NT2/D1 (cell line): ENCODE measurements around the gene KHDRBS2.

ENCODE experiments used
- DNase-seq: peaks from one replicate; pipeline ENCODE4 v3.0.0-alpha.2; 2011; ENCODE audit warnings: low read depth, low spot score
- H3K27me3 ChIP-seq: 2 replicates; pipeline ENCODE4 v1.6.0; 2011; ENCODE audit warnings: mild to moderate bottlenecking; ENCODE audit not compliant: insufficient read length, insufficient read depth
- H3K36me3 ChIP-seq: 2 replicates; pipeline ENCODE4 v1.6.1; 2011; ENCODE audit warnings: mild to moderate bottlenecking, low read length, mixed read lengths; ENCODE audit not compliant: insufficient read depth, insufficient read length
- H3K4me1 ChIP-seq: 2 replicates; pipeline ENCODE4 v1.5.1; 2011; ENCODE audit not compliant: insufficient read depth, insufficient read length
- H3K4me3 ChIP-seq: 2 replicates; pipeline ENCODE4 v1.5.1; 2011; ENCODE audit warnings: low read depth; ENCODE audit not compliant: insufficient read length
- H3K9ac ChIP-seq: 2 replicates; pipeline ENCODE4 v1.6.0; 2011; ENCODE audit warnings: low read depth; ENCODE audit not compliant: insufficient read length
- H3K9me3 ChIP-seq: 2 replicates; pipeline ENCODE4 v1.5.1; 2011; ENCODE audit warnings: mild to moderate bottlenecking, low read length; ENCODE audit not compliant: insufficient read depth
- SUZ12 ChIP-seq: IDR thresholded peaks from 2 replicates; pipeline ENCODE4 v1.6.1; 2011; ENCODE audit not compliant: insufficient read length, insufficient read depth; ENCODE audit errors: extremely low read depth
- YY1 ChIP-seq: IDR thresholded peaks from 2 replicates; pipeline ENCODE4 v1.6.1; 2011; ENCODE audit not compliant: insufficient read length, insufficient read depth
- ZNF274 ChIP-seq: IDR thresholded peaks from 2 replicates; pipeline ENCODE4 v1.6.1; 2011; ENCODE audit warnings: mild to moderate bottlenecking, low read depth, low read length

Gene KHDRBS2

GRCh38 chr6:62262283-62262682, 23.7 kb downstream of the KHDRBS2 start:
- Histone ChIP-seq H3K4me3 (no peak overlapping the region), H3K9me3 (no peaks in the 10 kb centered on the region), H3K36me3 (no peaks in the 10 kb centered on the region), H3K27me3 (no peaks in the 10 kb centered on the region), H3K4me1 (no peaks in the 10 kb centered on the region), H3K9ac (no peak overlapping the region)
- no peak for DNase-seq
- TF ChIP-seq YY1 (no peak), SUZ12 (no peak), ZNF274 (no peak)

- Histone ChIP-seq H3K36me3 (no peaks in the 10 kb centered on the region), H3K4me1 (no peaks in the 10 kb centered on the region), H3K27me3 (no peaks in the 10 kb centered on the region), H3K9me3 (no peaks in the 10 kb centered on the region), H3K9ac (no peak overlapping the region), H3K4me3 (no peak overlapping the region)
- TF ChIP-seq SUZ12 (no peak), ZNF274 (no peak), YY1 (no peak)
- DNase-seq, result no peak
Observed at GRCh38 chr6:62246087-62246486, 39.9 kb downstream of the KHDRBS2 start.

- H3K36me3 ChIP-seq, result no peaks in the 10 kb centered on the region
Observed at GRCh38 chr6:62236784-62237183, 49.2 kb downstream of the KHDRBS2 start.

GRCh38 chr6:62229231-62229630, 56.8 kb downstream of the KHDRBS2 start:
- Histone ChIP-seq H3K27me3 (no peaks in the 10 kb centered on the region), H3K36me3 (no peaks in the 10 kb centered on the region), H3K9ac (no peak overlapping the region), H3K4me1 (no peaks in the 10 kb centered on the region), H3K4me3 (no peak overlapping the region), H3K9me3 (no peaks in the 10 kb centered on the region)
- TF ChIP-seq SUZ12 (no peak), YY1 (no peak), ZNF274 (no peak)
- DNase-seq, result no peak

More at GRCh38 chr6:62236784-62237183, 49.2 kb downstream of the KHDRBS2 start:
- Histone ChIP-seq H3K27me3 (no peaks in the 10 kb centered on the region), H3K9me3 (no peaks in the 10 kb centered on the region), H3K4me1 (no peaks in the 10 kb centered on the region), H3K9ac (no peak overlapping the region), H3K4me3 (no peak overlapping the region)
- TF ChIP-seq YY1 (no peak), SUZ12 (no peak), ZNF274 (no peak)
- no peak for DNase-seq

- TF ChIP-seq YY1, result no peak
- TF ChIP-seq SUZ12, result no peak
- TF ChIP-seq ZNF274, result no peak
Observed at GRCh38 chr6:62217866-62218265, 68.2 kb downstream of the KHDRBS2 start.

GRCh38 chr6:62202078-62202477, 83.9 kb downstream of the KHDRBS2 start:
- no peak for DNase-seq
- no peak overlapping the region for H3K4me3 ChIP-seq
- TF ChIP-seq SUZ12 (no peak), ZNF274 (no peak), YY1 (no peak)

More at GRCh38 chr6:62217866-62218265, 68.2 kb downstream of the KHDRBS2 start:
- DNase-seq, result no peak
- H3K36me3 ChIP-seq, result no peaks in the 10 kb centered on the region
- no peak overlapping the region for H3K9ac ChIP-seq
- no peaks in the 10 kb centered on the region for H3K4me1 ChIP-seq
- peaks cover 8% of the 10 kb centered on the region; the same call in 1 of the 2 replicates for H3K9me3 ChIP-seq
- H3K4me3 ChIP-seq, result no peak overlapping the region
- no peaks in the 10 kb centered on the region for H3K27me3 ChIP-seq

GRCh38 chr6:62192593-62192992, 93.4 kb downstream of the KHDRBS2 start:
- Histone ChIP-seq H3K27me3 (no peaks in the 10 kb centered on the region), H3K4me1 (no peaks in the 10 kb centered on the region), H3K9me3 (no peaks in the 10 kb centered on the region), H3K36me3 (no peaks in the 10 kb centered on the region), H3K4me3 (no peak overlapping the region), H3K9ac (no peak overlapping the region)
- TF ChIP-seq YY1, result no peak
- no peak for TF ChIP-seq ZNF274
- no peak for TF ChIP-seq SUZ12
- no peak for DNase-seq

More at GRCh38 chr6:62202078-62202477, 83.9 kb downstream of the KHDRBS2 start:
- Histone ChIP-seq H3K9me3 (no peaks in the 10 kb centered on the region), H3K4me1 (no peaks in the 10 kb centered on the region), H3K27me3 (no peaks in the 10 kb centered on the region), H3K9ac (no peak overlapping the region), H3K36me3 (no peaks in the 10 kb centered on the region)

- Histone ChIP-seq H3K27me3 (no peaks in the 10 kb centered on the region), H3K4me1 (no peaks in the 10 kb centered on the region), H3K4me3 (no peak overlapping the region), H3K36me3 (no peaks in the 10 kb centered on the region), H3K9me3 (no peaks in the 10 kb centered on the region), H3K9ac (no peak overlapping the region)
- DNase-seq, result no peak
- no peak for TF ChIP-seq SUZ12
Observed at GRCh38 chr6:62175195-62175594, 110.8 kb downstream of the KHDRBS2 start.
